ENCODE data around the gene NATD1. TPM values are rescaled to one million over a fixed set of nuclear protein-coding genes. Genes with fewer than 3 reads are reported as not detected.
"Not testable (repeated sequence)": the region's sequence is repeated elsewhere in the genome, so short reads cannot be mapped to it uniquely, and the experiment has no call there.

NATD1 gene
- polyA plus RNA-seq, 4 donors = 11.9 to 16.1 (median 13.7) TPM

DNA sequence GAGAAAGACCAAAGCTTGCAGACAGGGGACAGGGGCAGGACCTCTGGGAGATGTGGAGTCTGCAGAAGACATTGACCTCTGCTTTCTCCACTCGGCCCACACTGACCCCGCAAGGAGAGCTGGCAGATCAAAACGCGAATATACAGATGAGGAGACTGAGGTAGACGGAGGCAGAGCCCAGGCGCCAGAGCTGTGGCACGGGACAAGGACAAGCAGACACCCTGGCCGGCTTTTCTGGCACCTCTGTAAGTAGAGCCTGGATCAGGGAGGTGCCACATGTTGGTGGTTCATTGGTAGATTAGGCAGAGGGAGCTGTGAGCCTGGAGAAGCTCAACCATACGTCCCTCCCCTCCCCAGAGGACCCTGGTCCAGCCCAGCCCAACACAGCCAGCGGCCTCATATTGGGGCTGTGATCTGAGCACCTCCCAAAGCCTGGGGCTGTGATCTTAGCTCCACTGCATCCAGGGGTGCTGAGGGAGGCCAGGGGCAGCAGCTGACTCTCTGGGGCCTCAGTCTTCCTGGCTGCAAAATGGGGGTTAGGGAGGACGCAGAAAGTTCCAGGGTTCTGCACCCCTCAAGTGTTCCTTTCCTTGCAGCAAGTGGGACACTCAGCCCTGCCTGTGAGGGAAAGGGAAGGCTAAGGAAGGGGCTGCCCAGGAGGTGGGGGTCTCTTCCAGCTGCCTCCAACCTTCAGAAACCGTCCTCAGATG, 4.0 kb downstream of the NATD1 start:
- no peak for DNase-seq (ENCODE audit: low read depth in 4 of 4, low spot score in 2 of 4)

DNA sequence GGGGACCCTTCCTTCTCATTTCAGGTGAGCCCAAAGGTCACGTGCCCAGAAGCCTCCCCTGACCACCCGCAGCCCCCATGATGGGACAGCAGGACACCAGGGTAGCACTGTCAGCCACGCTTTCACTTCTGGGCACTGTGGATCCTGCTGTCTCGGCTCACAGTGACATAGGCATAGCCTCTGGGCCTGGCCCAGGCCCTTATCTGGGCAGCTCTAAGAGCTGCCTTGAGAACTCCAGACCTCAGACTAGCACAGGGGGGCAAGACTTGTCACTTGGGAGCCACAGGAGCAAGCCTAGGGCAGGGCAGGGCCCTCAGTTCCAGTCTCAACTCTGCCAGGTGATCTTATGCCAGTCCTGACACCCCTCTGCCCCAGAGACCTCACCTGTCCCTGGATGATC, 4.7 kb downstream of the NATD1 start:
- DNase-seq (ENCODE audit: low read depth in 4 of 4, low spot score in 2 of 4) = no peak

DNA sequence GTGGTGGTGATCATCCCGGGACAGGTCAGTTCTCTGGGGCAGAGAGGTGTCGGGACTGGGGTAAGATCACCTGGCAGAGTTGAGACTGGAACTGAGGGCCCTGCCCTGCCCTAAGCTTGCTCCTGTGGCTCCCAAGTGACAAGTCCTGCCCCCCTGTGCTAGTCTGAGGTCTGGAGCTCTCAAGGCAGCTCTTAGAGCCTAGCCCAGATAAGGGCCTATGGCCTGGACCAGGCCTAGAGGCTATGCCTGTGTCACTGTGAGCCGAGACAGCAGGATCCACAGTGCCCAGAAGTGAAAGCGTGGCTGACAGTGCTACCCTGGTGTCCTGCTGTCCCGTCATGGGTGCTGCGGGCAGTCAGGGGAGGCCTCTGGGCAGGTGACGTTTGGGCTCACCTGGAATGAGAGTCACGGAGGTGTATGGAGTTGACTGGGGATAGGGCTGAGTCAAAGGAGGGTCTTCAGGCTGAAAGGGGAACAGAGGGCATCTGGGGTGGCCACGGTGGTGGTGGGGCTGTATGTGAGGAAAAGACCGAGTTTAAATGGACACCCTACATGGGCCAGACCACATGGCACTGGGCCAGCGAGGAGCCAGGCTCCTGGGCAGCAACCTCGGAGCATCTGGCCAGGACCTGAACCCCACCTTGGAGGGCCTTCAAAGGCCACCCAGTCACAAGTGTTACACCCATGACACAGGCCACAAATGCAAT, 5.5 kb downstream of the NATD1 start:
- DNase-seq (ENCODE audit: low read depth in 4 of 4, low spot score in 2 of 4) = no peak

GRCh38 chr17:21246698-21247097, 6.5 kb downstream of the NATD1 start:
- no peak for DNase-seq (ENCODE audit: low read depth in 4 of 4, low spot score in 2 of 4)

GRCh38 chr17:21245639-21246084, 7.5 kb downstream of the NATD1 start:
- no peak for DNase-seq (ENCODE audit: low read depth in 4 of 4, low spot score in 2 of 4)

DNA sequence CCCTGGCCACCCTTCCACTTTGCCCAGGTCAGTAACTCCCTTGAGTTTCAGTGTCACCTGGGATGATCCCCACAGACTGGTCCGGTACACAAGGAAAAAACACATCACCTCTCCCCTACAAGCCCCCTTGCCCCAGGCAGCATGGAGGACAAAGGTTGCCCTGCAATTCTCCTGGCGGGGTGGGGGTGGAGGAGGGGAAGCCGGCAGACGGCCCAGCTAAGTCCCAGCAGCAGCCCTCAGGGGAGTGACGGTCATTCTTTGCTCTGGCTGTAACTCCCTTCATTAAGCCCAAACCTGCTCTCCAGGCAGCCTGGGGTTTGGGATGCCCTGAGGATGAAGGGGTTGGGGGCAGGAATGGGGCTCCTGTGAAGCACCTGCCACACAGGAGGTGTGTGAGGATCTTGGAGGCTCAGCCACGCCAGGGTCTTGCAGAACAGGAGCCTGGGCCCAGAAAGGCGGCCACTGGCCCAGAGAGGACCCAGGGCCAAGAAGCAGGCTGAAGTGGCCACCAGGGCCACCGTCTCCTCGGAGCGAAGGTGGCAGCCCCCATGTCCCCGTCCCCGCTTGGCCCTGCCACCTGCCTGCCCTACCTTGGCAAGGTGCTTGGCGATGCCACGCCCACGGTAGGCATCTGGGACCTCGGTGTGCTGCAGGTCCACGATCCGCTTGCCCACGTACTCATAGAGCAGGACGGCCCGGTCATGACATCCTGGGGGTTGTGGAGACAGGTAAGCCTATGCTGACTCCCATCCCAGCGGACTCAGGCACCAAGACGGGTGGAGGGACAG, 9.5 kb downstream of the NATD1 start:
- no peak for DNase-seq (ENCODE audit: low read depth in 4 of 4, low spot score in 2 of 4)

DNA sequence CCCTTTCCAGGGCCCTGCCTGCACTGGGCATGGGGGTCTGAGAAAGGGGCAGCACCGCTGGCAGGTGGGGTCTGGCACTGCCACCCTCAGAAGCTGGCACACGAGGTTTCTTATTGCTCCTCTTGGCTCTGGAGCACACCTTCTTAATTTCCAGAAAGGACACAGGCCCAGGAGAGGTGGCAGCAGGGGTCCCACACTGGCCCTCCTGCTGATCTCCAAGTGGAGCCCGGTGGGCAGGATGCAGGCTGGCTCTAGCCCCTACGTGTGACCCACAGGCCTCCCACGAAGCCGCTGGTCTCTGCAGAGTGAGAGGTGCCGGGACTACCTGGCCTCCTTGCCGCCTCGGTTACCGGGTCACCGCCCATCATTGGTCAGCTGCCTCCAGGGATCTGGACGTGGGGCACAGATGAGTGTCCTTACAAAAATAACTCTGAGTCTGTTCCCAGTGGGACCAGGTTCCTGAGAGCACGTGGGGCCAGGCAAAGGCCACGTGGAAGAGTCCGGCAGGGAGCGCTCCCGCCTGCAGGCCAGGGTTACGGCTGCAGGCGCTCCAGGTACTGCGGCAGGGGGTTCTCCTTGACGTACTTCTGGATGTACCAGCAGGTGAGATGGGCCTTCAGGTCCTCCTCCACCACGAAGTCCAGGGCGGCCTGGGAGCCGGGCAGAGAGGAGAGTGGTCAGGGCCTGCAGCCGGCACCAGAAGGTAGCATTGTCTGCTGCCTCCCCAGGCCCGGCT, 10.3 kb downstream of the NATD1 start:
- no peak for DNase-seq (ENCODE audit: low read depth in 4 of 4, low spot score in 2 of 4)

DNA sequence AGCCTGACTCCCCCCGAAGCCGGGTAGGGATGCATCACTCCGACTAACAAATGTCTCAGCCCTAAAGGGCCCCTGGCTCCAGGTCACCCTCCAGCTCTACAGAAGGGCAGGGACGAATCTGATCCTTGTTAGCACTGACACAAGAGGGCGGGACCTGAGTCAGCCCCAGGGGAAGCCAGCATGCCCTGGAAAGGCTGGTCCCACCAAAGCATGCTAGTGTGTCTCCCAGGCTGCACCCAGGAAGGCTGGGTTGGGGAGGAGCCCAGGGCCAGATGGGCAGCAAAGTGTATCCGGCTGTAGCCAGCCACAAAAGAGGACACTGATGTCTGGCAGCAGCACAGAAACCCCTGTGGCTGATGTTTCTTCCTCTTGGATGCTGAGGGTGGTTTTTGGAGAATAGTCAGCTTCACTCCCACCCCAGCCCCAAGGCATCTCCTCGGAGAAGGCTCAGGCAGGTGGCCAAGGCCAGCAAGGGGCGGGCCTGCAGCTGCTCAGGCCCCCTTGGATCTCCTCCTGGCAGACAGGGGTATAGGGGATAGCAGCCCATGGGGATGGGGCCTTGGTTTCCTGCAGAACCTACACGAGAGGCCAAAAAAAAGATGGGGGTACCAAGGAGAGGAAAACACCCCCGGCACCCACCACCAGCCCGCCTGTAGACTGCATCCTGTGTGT, 11.0 kb downstream of the NATD1 start:
- no peak for DNase-seq (ENCODE audit: low read depth in 4 of 4, low spot score in 2 of 4)

DNA sequence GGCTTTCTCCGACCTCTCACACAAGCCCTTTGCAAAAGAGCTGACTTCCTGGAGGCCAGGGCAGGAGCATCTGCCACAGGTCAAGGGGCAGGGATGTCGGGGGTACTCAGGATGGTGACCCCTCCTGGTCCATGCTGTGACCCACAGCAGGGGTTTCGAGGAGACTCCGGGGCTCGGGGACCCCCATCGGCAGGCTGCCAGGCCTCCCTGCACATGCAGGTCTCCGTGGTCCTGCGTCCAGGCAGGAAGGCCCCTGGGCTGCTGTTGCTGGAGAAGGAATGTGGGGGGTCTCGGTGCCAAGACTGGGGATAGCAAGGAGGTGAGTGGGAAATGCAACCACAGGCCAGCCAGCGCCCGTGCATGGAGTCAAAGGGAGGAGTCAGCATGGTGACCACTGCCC, 11.6 kb downstream of the NATD1 start:
- DNase-seq (ENCODE audit: low read depth in 4 of 4, low spot score in 2 of 4) = no peak

DNA sequence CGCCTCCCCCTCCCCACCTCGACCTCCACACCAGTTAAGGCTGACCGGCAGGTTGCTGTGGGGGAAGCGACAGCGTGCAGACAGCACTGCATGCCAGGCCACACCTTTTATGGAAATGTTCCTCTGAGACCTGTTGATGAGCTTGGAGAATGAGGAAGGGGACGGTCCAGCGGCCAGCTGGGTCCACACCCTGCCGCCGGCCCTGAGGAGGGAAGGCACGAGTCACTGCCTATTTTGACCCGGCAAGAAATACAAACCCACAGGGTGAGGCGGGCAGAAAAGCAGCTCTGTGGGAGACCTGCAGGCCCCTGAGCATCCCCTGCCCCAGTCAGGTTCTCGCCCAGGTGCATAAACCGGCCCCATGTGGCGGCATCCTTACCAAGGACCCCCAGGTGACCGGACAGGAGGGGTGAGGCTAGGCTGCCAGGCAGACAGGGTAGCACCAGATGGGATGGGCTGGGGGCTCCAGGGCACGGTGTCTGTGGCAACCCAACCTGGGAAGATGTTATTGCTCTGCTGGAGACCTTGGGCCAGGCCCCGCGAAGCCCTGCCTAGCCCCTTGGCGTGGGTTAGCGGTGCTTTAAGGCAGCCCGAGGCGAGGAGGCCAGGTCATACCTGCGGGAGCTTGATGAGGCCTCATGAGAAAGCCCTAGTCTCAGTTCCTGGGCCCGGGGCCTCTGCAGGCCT, 12.7 kb downstream of the NATD1 start:
- DNase-seq (ENCODE audit: low read depth in 4 of 4, low spot score in 2 of 4) = no peak

DNA sequence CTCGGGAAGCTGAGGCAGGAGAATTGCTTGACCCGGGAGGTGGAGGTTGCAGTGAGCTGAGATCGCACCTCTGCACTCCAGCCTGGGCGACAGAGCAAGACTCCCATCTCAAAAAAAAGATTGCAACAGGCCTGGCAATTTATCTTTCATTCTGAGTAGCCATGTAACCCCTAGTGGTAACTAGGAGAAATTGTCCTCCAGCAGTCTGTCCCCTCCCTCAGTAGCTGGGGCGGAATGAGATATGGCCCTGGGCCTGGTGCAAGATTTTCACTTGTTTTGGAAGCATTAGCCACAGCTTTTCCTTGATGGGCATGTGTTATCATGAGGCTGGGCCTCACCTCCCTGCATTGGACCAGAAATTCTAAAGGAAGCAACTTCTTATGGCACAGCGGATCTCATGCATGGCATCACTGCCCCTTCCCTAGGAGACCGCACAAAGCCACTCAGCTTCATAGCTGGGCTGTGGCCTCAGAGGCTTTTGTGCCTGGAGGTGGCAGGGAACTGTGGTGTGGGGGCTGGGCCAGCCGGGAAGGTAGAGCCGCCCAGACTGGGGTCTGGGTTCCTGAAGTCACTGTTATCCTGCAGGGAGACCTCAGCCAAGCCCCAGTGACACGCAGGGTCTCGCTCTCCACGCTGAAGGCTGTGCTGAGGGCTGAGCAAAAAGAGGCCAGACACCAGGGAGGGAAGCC, 13.4 kb downstream of the NATD1 start:
- DNase-seq (ENCODE audit: low read depth in 4 of 4, low spot score in 2 of 4) = no peak

- no peak for DNase-seq (ENCODE audit: low read depth in 4 of 4, low spot score in 2 of 4)
These were observed 17.3 kb downstream of the NATD1 start for GRCh38 chr17:21235921-21236320.

GRCh38 chr17:21233581-21234347, 19.4 kb downstream of the NATD1 start:
- DNase-seq (ENCODE audit: low read depth in 4 of 4, low spot score in 2 of 4) = no peak

DNA sequence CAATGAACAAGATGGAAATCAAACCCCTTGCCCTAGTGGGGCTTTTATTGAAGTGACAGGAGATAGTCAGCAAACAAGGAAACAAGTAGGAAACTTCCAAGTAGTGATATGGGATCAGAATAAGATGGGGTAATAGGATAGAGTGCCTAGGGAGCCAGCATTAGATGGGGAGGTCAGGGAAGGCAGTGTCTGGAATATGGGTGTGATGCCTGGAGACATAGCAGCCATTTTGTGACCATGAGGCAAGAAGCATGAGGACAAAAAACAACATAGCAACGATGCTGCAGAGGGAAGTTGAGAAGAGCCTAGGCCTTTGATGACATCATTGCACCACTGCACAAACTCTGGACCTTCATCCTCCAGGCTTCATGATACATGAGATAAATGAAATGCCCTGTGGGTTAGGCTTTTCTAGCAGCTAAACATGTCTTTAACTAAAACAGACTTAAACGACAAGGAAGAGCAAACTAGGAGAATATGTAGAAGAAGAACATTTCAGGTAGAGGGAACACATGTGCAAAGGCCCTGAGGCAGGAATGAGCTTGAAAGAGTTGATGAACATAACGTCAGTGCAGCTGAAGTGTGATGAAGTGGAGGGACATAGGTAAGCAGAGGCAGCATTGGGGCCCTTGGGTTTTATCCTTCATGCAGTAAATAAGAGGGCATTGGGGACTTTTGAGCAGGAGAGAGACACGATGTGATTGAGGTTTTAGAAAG, 21.0 kb downstream of the NATD1 start:
- no peak for DNase-seq (ENCODE audit: low read depth in 4 of 4, low spot score in 2 of 4)

DNA sequence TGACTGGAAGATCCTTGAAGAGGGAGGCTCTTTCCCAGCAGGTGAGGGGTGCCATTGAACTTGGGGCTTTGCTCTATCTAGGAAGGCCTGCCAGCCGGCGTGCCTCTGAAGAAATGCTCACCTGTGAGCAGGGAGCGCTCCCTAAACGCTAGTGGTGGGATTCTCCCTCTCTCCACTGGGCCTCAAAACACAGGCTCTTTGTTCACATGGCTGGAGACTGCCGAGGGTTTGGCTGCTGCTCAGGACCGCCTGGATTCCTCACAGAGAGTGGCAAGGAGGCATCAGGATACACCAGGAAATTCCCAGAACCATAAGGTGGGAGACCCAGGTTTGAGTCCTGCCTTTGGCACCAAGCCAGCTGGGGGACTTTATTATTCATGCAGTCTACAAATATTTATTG, 21.7 kb downstream of the NATD1 start:
- no peak for DNase-seq (ENCODE audit: low read depth in 4 of 4, low spot score in 2 of 4)

GRCh38 chr17:21228845-21229244, 24.4 kb downstream of the NATD1 start:
- DNase-seq (ENCODE audit: low read depth in 4 of 4, low spot score in 2 of 4) = no peak

- DNase-seq (ENCODE audit: low read depth in 4 of 4, low spot score in 2 of 4) = no peak
These were observed 25.1 kb downstream of the NATD1 start for GRCh38 chr17:21228111-21228510.

DNA sequence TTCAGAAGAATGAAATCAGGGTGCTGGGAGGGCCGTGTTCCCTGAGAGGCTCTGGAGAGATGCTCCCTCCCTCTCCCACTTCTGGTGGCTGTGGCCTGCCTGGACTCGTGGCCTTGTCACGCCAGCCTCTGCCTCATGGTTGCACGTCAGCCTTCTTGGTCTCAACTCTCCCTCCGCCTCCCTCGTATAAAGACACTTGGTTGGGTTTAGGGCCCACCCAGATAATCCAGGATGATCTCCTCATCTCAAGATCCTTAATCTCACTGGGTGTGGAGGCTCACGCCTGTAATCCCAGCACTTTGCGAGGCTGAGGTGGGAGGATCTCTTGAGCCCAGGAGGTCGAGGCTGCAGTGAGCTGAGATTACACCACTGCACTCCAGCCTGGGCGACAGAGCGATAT, 25.9 kb downstream of the NATD1 start:
- DNase-seq (ENCODE audit: low read depth in 4 of 4, low spot score in 2 of 4) = not testable (repeated sequence)
